GM10266 (cell line): ENCODE measurements around the gene RNF212B.
"Not testable (repeated sequence)": the region's sequence is repeated elsewhere in the genome, so short reads cannot be mapped to it uniquely, and the experiment has no call there.

Experiments
- DNase-seq: peaks from one replicate; pipeline ENCODE4 v3.0.0; 2012; ENCODE audit errors: extremely low spot score
- TF ChIP-seq, protein P1 (sequence below): IDR thresholded peaks from 2 replicates; pipeline ENCODE4 v1.5.1; 2012; ENCODE audit warnings: mild to moderate bottlenecking, low read depth; ENCODE audit not compliant: control insufficient read depth, insufficient read depth; ENCODE audit errors: missing control alignments

Gene RNF212B

DNA sequence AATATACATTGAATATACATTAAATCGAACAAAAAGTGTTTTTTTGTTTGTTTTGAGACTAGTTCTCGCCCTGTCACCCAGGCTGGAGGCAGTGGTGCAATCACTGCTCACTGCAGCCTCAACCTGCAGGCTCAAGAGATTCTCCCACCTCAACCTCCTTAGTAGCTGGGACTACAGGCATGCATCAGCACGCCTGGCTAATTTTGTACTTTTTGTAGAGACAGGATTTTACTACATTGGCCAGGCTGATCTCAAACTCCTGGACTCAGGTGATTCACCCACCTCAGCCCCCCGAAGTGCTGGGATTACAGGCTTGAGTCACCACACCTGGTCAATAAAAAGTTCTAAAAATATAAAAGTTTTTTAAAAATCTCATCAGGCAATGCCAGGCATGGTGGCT is 10.2 kb upstream of the RNF212B start:
- TF ChIP-seq, protein P1, sequence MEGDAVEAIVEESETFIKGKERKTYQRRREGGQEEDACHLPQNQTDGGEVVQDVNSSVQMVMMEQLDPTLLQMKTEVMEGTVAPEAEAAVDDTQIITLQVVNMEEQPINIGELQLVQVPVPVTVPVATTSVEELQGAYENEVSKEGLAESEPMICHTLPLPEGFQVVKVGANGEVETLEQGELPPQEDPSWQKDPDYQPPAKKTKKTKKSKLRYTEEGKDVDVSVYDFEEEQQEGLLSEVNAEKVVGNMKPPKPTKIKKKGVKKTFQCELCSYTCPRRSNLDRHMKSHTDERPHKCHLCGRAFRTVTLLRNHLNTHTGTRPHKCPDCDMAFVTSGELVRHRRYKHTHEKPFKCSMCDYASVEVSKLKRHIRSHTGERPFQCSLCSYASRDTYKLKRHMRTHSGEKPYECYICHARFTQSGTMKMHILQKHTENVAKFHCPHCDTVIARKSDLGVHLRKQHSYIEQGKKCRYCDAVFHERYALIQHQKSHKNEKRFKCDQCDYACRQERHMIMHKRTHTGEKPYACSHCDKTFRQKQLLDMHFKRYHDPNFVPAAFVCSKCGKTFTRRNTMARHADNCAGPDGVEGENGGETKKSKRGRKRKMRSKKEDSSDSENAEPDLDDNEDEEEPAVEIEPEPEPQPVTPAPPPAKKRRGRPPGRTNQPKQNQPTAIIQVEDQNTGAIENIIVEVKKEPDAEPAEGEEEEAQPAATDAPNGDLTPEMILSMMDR: no peak
- DNase-seq: no peak

DNA sequence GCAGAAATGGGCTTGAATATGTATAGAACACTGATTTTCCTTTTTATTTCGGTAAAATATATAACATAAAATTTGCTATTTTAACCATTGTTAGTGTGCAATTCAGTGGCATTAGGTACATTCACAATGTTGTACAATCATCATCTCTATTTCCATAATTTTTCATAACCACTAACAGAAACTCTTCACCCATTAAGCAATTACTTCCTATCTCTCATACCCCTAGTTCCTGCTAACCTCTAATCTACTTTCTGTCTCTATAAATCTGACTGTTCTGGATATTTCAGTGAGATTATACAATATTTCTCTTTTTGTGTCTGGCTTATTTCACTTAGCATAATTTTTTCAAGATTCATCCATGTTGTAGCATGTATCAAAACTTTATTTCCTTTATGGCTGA is 8.9 kb upstream of the RNF212B start:
- TF ChIP-seq, protein P1: no peak
- DNase-seq: no peak

DNA sequence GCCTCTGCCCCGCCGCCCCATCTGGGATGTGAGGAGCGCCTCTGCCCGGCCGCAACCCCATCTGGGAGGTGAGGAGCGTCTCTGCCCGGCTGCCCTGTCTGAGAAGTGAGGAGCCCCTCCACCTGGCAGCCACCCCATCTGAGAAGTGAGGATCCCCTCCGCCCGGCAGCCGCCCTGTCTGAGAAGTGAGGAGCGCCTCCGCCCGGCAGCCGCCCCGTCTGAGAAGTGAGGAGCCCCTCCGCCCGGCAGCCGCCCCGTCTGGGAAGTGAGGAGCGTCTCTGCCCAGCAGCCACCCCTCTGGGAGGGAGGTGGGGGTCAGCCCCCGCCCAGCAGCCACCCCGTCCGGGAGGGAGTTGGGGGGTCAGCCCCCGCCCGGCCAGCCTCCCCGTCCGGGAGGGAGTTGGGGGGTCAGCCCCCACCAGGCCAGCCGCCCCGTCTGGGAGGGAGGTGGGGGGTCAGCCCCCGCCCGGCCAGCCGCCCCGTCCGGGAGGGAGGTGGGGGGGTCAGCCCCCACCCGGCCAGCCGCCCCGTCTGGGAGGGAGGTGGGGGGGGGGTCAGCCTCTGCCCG is 5.4 kb upstream of the RNF212B start:
- DNase-seq: not testable (repeated sequence)

DNA sequence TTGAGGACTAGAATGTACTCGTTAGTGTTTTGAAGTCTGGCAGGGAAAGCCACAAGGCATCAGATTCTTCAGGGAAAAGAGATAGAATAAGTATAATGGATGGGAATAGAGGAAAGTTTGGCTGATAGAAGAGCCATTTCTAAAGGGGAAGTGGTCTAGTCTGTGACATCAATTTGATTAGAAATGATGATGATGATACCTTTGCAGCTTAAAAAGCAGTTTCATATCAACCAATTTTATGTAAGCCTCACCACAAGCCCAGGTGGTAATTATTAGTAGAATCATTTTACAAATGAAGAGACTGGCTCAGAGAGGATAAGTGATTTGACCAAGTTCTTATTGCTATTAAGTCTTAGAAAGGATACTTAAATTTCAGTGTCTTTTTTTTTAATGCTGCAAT is 2.9 kb downstream of the RNF212B start:
- no peak for DNase-seq
- TF ChIP-seq, protein P1: no peak

DNA sequence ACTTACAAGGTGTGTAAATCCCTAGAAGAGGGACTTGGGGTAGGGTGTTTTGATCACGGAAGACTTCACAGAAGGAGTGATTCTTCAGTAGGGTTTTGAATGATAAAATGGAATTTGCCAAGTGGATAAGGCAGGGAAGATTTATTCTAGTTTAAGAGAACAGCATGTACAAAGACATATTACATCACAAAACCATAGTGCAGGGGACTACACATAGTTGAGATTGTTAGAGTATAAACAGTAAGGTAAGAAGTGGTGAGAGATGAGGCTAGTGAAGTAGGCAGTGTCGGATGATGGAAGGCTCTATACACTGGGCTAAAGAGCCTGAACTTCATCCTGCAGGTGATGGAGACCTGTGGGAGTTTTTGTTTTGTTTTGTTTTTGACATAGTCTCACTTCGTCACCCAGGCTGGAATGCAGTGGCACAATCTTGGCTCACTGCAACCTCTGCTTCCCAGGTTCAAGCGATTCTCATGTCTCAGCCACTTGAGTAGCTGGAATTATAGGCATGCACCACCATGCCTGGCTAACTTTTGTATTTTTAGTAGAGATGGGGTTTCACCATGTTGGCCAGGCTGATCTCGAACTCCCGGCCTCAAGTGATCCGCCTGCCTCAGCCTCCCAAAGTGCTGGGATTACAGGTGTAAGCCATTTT is 3.5 kb downstream of the RNF212B start:
- not testable (repeated sequence) for DNase-seq

DNA sequence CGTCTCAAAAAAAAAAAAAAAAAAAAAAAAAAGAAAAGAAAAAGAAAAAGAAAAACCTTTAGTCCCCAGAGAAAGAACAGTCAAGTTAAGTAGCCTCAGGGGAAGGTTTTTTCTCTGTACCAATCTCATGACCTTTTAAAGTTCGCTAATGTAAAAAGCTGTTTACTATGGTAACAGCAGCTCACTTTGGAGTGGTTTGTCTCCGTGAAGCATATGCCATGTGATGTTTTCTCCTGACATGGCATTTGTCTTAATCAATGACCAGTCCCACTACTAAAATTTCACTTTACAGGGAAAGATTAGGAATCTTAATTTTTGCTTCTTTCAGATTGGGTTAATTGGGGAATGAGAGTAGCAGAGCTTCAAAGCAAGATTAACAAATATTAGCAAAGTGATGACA is 4.3 kb downstream of the RNF212B start:
- no peak for DNase-seq
- TF ChIP-seq, protein P1: no peak

DNA sequence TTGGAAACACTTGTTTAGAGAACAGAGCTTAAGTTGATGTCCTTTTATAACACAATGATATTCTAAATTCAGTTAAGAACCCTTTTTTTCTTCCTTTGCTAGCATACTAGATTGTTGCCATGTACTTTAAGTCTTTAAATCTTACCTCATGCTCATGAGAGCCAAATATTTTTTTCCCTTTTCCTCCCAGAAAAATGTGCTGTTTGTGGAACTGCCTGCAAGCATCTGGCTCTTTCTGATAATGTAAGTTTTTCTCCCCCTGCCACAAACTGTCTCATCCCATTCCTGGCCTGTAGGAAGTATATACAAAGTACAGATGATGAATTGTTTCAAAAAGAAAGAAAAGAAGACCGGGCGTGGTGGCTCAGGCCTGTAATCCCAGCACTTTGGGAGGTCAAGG is 5.3 kb downstream of the RNF212B start:
- TF ChIP-seq, protein P1: no peak
- DNase-seq: no peak

DNA sequence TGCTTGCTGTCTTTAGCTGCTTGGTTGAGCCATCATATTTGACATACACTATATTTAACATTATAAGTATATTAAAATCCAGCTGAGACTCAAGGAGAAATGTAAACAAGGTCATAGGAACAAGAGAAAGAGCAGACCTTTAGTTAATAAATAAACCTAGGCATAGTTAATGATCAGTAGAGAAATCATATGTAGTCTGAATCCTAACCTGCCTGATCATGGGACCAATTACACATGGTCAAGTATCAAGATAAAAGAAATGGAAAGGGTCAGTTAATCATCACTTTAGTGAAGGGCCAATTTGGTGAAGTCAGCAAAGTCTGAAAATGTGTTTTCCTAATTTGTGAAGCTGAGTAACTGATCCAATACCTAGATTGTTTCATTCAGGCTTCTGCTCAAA is 7.5 kb downstream of the RNF212B start:
- TF ChIP-seq, protein P1: no peak
- no peak for DNase-seq
